Inflammatory macrophage treated with lipopolysaccharide for 1 hour (primary cell): ENCODE measurements around the gene HDAC10.

ENCODE experiments used
- DNase-seq, 2 donors: peaks; one replicate each; pipeline ENCODE4 v3.0.0-alpha.2; 2020 to 2022

HDAC10 gene

GRCh38 chr22:50269970-50270665 is 19.1 kb upstream of the HDAC10 start, which contains the start of gene MAPK11:
MAPK11 (minus strand) TSS chr22:50270380; CDS start chr22:50270292, 88 bp downstream.
- peak; percentile 39 to 46 for DNase-seq

GRCh38 chr22:50269573-50269969 is 18.5 kb upstream of the HDAC10 start:
- no peak for DNase-seq

- no peak for DNase-seq
Observed at GRCh38 chr22:50268655-50269113, 17.6 kb upstream of the HDAC10 start.

GRCh38 chr22:50267591-50268390 is 16.7 kb upstream of the HDAC10 start:
- peak in 1 of 2 donors; percentile 29 for DNase-seq

- DNase-seq = no peak
Observed at GRCh38 chr22:50266994-50267393, 15.9 kb upstream of the HDAC10 start.

- no peak for DNase-seq
Observed at GRCh38 chr22:50264946-50265669, 14.0 kb upstream of the HDAC10 start.

- DNase-seq = no peak
Observed at GRCh38 chr22:50264104-50264745, 13.2 kb upstream of the HDAC10 start.

- DNase-seq = no peak
Observed at GRCh38 chr22:50262973-50263617, 12.0 kb upstream of the HDAC10 start.

- no peak for DNase-seq
Observed at GRCh38 chr22:50262460-50262911, 11.4 kb upstream of the HDAC10 start.

- DNase-seq = no peak
Observed at GRCh38 chr22:50261615-50262459, 10.8 kb upstream of the HDAC10 start, which contains the start of gene MAPK12. MAPK12 (minus strand) TSS chr22:50261683; CDS start chr22:50261509, 174 bp downstream.

GRCh38 chr22:50260801-50261614 is 9.9 kb upstream of the HDAC10 start:
- peak in 1 of 2 donors; percentile 20 for DNase-seq

GRCh38 chr22:50260434-50260800 is 9.4 kb upstream of the HDAC10 start:
- DNase-seq = no peak

GRCh38 chr22:50259302-50259701 is 8.2 kb upstream of the HDAC10 start:
- no peak for DNase-seq

GRCh38 chr22:50258361-50259292 is 7.6 kb upstream of the HDAC10 start:
- no peak for DNase-seq

- no peak for DNase-seq
Observed at GRCh38 chr22:50257451-50258360, 6.6 kb upstream of the HDAC10 start.

GRCh38 chr22:50257041-50257440 is 6.0 kb upstream of the HDAC10 start:
- no peak for DNase-seq

- DNase-seq = no peak
Observed at GRCh38 chr22:50256258-50256862, 5.3 kb upstream of the HDAC10 start.

- no peak for DNase-seq
Observed at GRCh38 chr22:50255607-50256006, 4.5 kb upstream of the HDAC10 start.
